K562 (cell line): ENCODE results near the gene EIF4G2. TPM values are rescaled to one million over a fixed set of nuclear protein-coding genes. Genes with fewer than 3 reads are reported as not detected.
A peak's percentile ranks its signal among the peaks of the same experiment; 100 is the strongest.

Experiments
- ATAC-seq: fragments of 200-7000 bp; cut with Tn5 transposase; 3 replicates; pipeline ENCODE4 v1.9.1; 2020; ENCODE audit warnings: moderate library complexity
- BruUV-seq: library from RNA; stranded (reverse); fragments of 400-500 nt; replicated peaks from 2 replicates; lab custom pipeline; 2021; lab: Mats Ljungman, UMichigan
- CTCF ChIA-PET: fragments of 300-600 bp; formaldehyde crosslinking; extraction: SDS; loops from one replicate; lab custom pipeline; 2021; ENCODE audit warnings: low intra/inter-chr PET ratio; lab: Yijun Ruan, JAX
- POLR2A ChIA-PET: fragments of 300-600, 350-650 bp; sonication (Branson Sonifier 250); formaldehyde crosslinking; extraction: SDS; loops from one replicate; lab custom pipeline; 2021; ENCODE audit warnings: antibody characterized with exemption, inconsistent platforms; lab: Yijun Ruan, JAX
- DNase-seq, 4 experiments: peaks; one replicate each; pipeline versions ENCODE4 v3.0.0 to v3.0.0-alpha.2; 2011 to 2018; ENCODE audit warnings: low spot score in 3 of 4, mixed read lengths in 3 of 4; ENCODE audit errors: extremely low read depth in 1 of 4
- FAIRE-seq: peaks from 2 replicates; lab custom pipeline; 2011; peaks lifted over from hg19 to GRCh38; lab: Jason Lieb, UNC
- H2AFZ ChIP-seq: 2 replicates; pipeline ENCODE4 v1.6.0; 2011; ENCODE audit warnings: low read depth, low read length, control low read depth, inconsistent platforms
- H3K27ac ChIP-seq: fragments of 200-600 bp; 3 replicates; pipeline ENCODE4 v1.8.0; 2011; ENCODE audit warnings: low read depth, mild to moderate bottlenecking, control low read depth, inconsistent platforms, low read length, moderate library complexity, mixed read lengths; ENCODE audit errors: extremely low read depth
- H3K27me3 ChIP-seq, 2 experiments: fragments of 300-600 bp in 1 of 2; 2 replicates in 1 of 2; 3 replicates in 1 of 2; pipeline versions ENCODE4 v1.6.0 to v1.8.0; 2011; ENCODE audit warnings: inconsistent platforms in 2 of 2, low read length in 2 of 2, mild to moderate bottlenecking in 1 of 2, mixed read lengths in 1 of 2, moderate library complexity in 1 of 2; ENCODE audit not compliant: control insufficient read depth in 2 of 2, insufficient read depth in 2 of 2
- H3K36me3 ChIP-seq: fragments of 300-600 bp; 3 replicates; pipeline ENCODE4 v1.8.0; 2011; ENCODE audit warnings: mild to moderate bottlenecking, low read length, inconsistent platforms; ENCODE audit not compliant: control insufficient read depth, insufficient read depth
- H3K4me1 ChIP-seq, 2 experiments: fragments of 200-600 bp in 1 of 2; replicated peaks in 1 of 2; 2 replicates in 1 of 2; 3 replicates in 1 of 2; pipeline versions ENCODE4 v1.5.1 to v1.8.0; 2011; ENCODE audit warnings: inconsistent platforms in 2 of 2, low read length in 2 of 2, mild to moderate bottlenecking in 1 of 2, mixed read lengths in 1 of 2, moderate library complexity in 1 of 2; ENCODE audit not compliant: control insufficient read depth in 2 of 2, insufficient read depth in 2 of 2
- H3K4me2 ChIP-seq: 2 replicates; pipeline ENCODE4 v1.6.1; 2011; ENCODE audit warnings: low read length, control low read depth, inconsistent platforms, mixed read lengths; ENCODE audit not compliant: insufficient read depth
- H3K4me3 ChIP-seq: fragments of 200-600 bp; sonication (generic), shearing (Covaris generic); 2 replicates; pipeline ENCODE4 v1.5.1; 2016; ENCODE audit warnings: control low read depth, inconsistent platforms
- H3K79me2 ChIP-seq: fragments of 200-600 bp; 3 replicates; pipeline ENCODE4 v1.8.0; 2011; ENCODE audit warnings: low read length, inconsistent platforms; ENCODE audit not compliant: control insufficient read depth, insufficient read depth
- H3K9ac ChIP-seq, 2 experiments: 2 replicates each; pipeline versions ENCODE4 v1.6.0 to v1.6.1; 2011; ENCODE audit warnings: low read depth in 2 of 2, low read length in 2 of 2, control low read depth in 1 of 2, inconsistent platforms in 1 of 2, mild to moderate bottlenecking in 1 of 2, mixed read lengths in 1 of 2; ENCODE audit not compliant: insufficient read depth in 1 of 2
- H3K9me1 ChIP-seq: one replicate; pipeline ENCODE4 v1.6.0; 2011; ENCODE audit warnings: inconsistent platforms, mild to moderate bottlenecking, low read length, moderate library complexity; ENCODE audit not compliant: control insufficient read depth, insufficient read depth
- H3K9me3 ChIP-seq: replicated peaks from 2 replicates; pipeline ENCODE4 v1.5.1; 2011; ENCODE audit warnings: low read depth, low read length, inconsistent platforms; ENCODE audit not compliant: control insufficient read depth, insufficient read depth
- H4K20me1 ChIP-seq: replicated peaks from 2 replicates; pipeline ENCODE4 v1.6.1; 2011; ENCODE audit warnings: low read length, inconsistent platforms, mixed read lengths; ENCODE audit not compliant: control insufficient read depth, insufficient read depth
- CEBPB ChIP-seq: fragments of 450-650 bp; IDR thresholded peaks from 2 replicates; pipeline ENCODE4 v1.6.1; 2016; ENCODE audit warnings: missing genetic modification characterization, missing compliant biosample characterization
- CHD4 ChIP-seq: fragments of 200-600 bp; sonication (generic); IDR thresholded peaks from 3 replicates; pipeline ENCODE4 v1.6.1; 2012; ENCODE audit warnings: low read depth, mild to moderate bottlenecking, mixed read lengths, low read length, inconsistent platforms; ENCODE audit not compliant: insufficient read depth, insufficient replicate concordance, poor library complexity, severe bottlenecking
- HDAC8 ChIP-seq: fragments of 450-650 bp; IDR thresholded peaks from 2 replicates; pipeline ENCODE4 v1.6.1; 2016; ENCODE audit warnings: mild to moderate bottlenecking, missing genetic modification characterization, moderate library complexity, missing compliant biosample characterization
- IRF2 ChIP-seq: sonication (generic); formaldehyde crosslinking; IDR thresholded peaks from 2 replicates; pipeline ENCODE4 v1.8.1; 2022; ENCODE audit warnings: mild to moderate bottlenecking, missing genetic modification reagents
- MEIS2 ChIP-seq: fragments of 450-650 bp; IDR thresholded peaks from 2 replicates; pipeline ENCODE4 v1.6.1; 2014; ENCODE audit warnings: mild to moderate bottlenecking; ENCODE audit not compliant: partially characterized antibody
- NR4A1 ChIP-seq, 2 experiments: fragments of 250-450 bp in 1 of 2; fragments of 450-650 bp in 1 of 2; sonication (Bioruptor Pico) in 1 of 2; IDR thresholded peaks; 2 replicates each; pipeline versions ENCODE4 v1.4.0 to v1.6.1; 2016 to 2020; ENCODE audit warnings: mild to moderate bottlenecking in 2 of 2, missing compliant biosample characterization in 1 of 2, missing genetic modification characterization in 1 of 2, moderate library complexity in 1 of 2
- SMARCA5 ChIP-seq: fragments of 450-650 bp; IDR thresholded peaks from 2 replicates; pipeline ENCODE4 v1.6.1; 2016
- SOX6 ChIP-seq: fragments of 450-650 bp; IDR thresholded peaks from 2 replicates; pipeline ENCODE4 v1.6.1; 2014; ENCODE audit warnings: mild to moderate bottlenecking
- TAL1 ChIP-seq: fragments of 450-650 bp; IDR thresholded peaks from 2 replicates; pipeline ENCODE4 v1.6.1; 2016; ENCODE audit warnings: mild to moderate bottlenecking
- ZBTB26 ChIP-seq: fragments of 450-650 bp; formaldehyde crosslinking; IDR thresholded peaks from 2 replicates; pipeline ENCODE4 v1.4.0; 2022; ENCODE audit warnings: missing genetic modification characterization
- ZFP36 ChIP-seq: fragments of 150-350 bp; IDR thresholded peaks from 2 replicates; pipeline ENCODE4 v1.6.1; 2018; ENCODE audit warnings: low read length, low read depth; ENCODE audit not compliant: partially characterized antibody
- ZNF75A ChIP-seq: fragments of 450-650 bp; formaldehyde crosslinking; IDR thresholded peaks from 2 replicates; pipeline ENCODE4 v1.4.0; 2020; ENCODE audit warnings: mild to moderate bottlenecking
- ZNF785 ChIP-seq: fragments of 250-450 bp; sonication (Bioruptor Pico); IDR thresholded peaks from 2 replicates; pipeline ENCODE4 v1.4.0; 2020; ENCODE audit warnings: mild to moderate bottlenecking
- ZSCAN32 ChIP-seq: fragments of 450-650 bp; formaldehyde crosslinking; IDR thresholded peaks from 2 replicates; pipeline ENCODE4 v1.4.0; 2020; ENCODE audit warnings: mild to moderate bottlenecking, moderate library complexity
- WGBS: fragments of 100-300 bp; shearing (Covaris generic); methylation state at CpG from one replicate; pipeline ENCODE4 v1.1.6; 2016; ENCODE audit warnings: low coverage, mixed read lengths; ENCODE audit not compliant: insufficient coverage; ENCODE audit errors: missing lambda C conversion rate; 5-methylcytosine and 5-hydroxymethylcytosine counted together
- in situ Hi-C: fragments of 300-500 bp; cut with MboI; formaldehyde crosslinking; loops from 4 replicates; pipeline ENCODE4 v1.15.0; 2018; ENCODE audit warnings: inconsistent platforms, mixed read lengths
- intact Hi-C: fragments of 100-400 bp; cut with micrococcal nuclease; formaldehyde crosslinking; loops from 2 replicates; pipeline ENCODE4 v1.14.2; 2022
- polyA plus RNA-seq, 8 experiments: library from polyadenylated mRNA; depleted of rRNA in 4 of 8; stranded (reverse) in 5 of 8; unstranded in 3 of 8; fragments of >200 nt; fragmentation: Nextera tagmentation in 2 of 8; fragmentation: Illumina TruSeq in 1 of 8; extraction: Ambion mirVana in 2 of 8; extraction: Trizol in 1 of 8; gene quantifications; 2 replicates each; pipeline versions ENCODE4 v1.2.1 to v1.2.3, GENCODE V29; 2011 to 2014; ENCODE audit warnings: inconsistent platforms in 1 of 8, missing spikeins in 1 of 8
- total RNA-seq, 7 experiments: library from RNA; depleted of rRNA in 6 of 7; stranded (reverse); fragments of >200 nt in 6 of 7; fragmentation: Illumina TruSeq in 2 of 7; extraction: Trizol in 2 of 7; gene quantifications; 2 replicates each; pipeline versions ENCODE4 v1.2.1 to v1.2.3, GENCODE V29; 2011 to 2021; ENCODE audit warnings: low replicate concordance in 1 of 7
- TF ChIP-seq, protein P1 (sequence below): sonication (generic); formaldehyde crosslinking; IDR thresholded peaks from 2 replicates; pipeline ENCODE4 v1.8.1; 2023; ENCODE audit warnings: mild to moderate bottlenecking, missing genetic modification reagents
- TF ChIP-seq, protein P2 (sequence below), 2 experiments: fragments of 450-650 bp; IDR thresholded peaks; 2 replicates each; pipeline ENCODE4 v1.6.1; 2018; ENCODE audit warnings: mild to moderate bottlenecking in 2 of 2, low read depth in 1 of 2; ENCODE audit not compliant: partially characterized antibody in 2 of 2

The EIF4G2 gene
- total and polyA plus RNA-seq, 9 of the 15 experiments (the other 6 are each of a cell fraction or from before 2014, with no cell fraction given): 206 to 790 (median 646) TPM

- DNase-seq: peak in 2 of 4 experiments; percentile 50 to 53
- ChIA-PET CTCF (no interaction called here), POLR2A (interaction anchor here (0.8 to 2.2 kb wide), 2 partner anchors 14 kb away, joined by 3 to 15 read pairs; partner anchors contain the start of gene EIF4G2)
- no peaks in the 10 kb centered on the region for H3K9me1 ChIP-seq
- no peaks in the 10 kb centered on the region for H3K36me3 ChIP-seq
- FAIRE-seq: no peak
- H2AFZ ChIP-seq: peak overlapping the region; percentile 95
- in situ Hi-C loops (no loop called here), intact Hi-C loops (no loop called here)
- H3K4me3 ChIP-seq: no peak overlapping the region
- H3K9me3 ChIP-seq: no peaks in the 10 kb centered on the region
- H3K27ac ChIP-seq: peak overlapping the region; percentile 54; the same call in 2 of the 3 replicates
- peaks cover 0 to 26% of the 10 kb centered on the region in 2 experiments; a peak in 4 of 5 replicates for H3K4me1 ChIP-seq
- no peaks in the 10 kb centered on the region for H3K27me3 ChIP-seq
- H3K9ac ChIP-seq: peak overlapping the region; percentile 5 to 42; a peak in 3 of 4 replicates
- no peaks in the 10 kb centered on the region for H4K20me1 ChIP-seq
- BruUV-seq: no TSS peak
- H3K4me2 ChIP-seq: peak overlapping the region; percentile 59; the same call in 1 of the 2 replicates
- no peaks in the 10 kb centered on the region for H3K79me2 ChIP-seq
- WGBS: 26% methylated on average over 2 of the region's 2 CpGs
- ATAC-seq: peak; percentile 80
- TF ChIP-seq TAL1 (peak; percentile 17; the same call in 1 of the 2 replicates), ZFP36 (peak; percentile 12), ZNF75A (CRISPR knock-in tag) (no peak), ZBTB26 (CRISPR knock-in tag) (no peak), ZSCAN32 (CRISPR knock-in tag) (peak; percentile 98), SOX6 (no peak), IRF2 (no peak), HDAC8 (tag) (no peak), MEIS2 (peak; percentile 63), ZNF785 (CRISPR knock-in tag) (no peak), NR4A1 (CRISPR knock-in tag; IDR thresholded peaks at IDR 0.05) (no peak), NR4A1 (tag; IDR thresholded peaks at IDR 0.05) (no peak), CHD4 (no peak), SMARCA5 (no peak), CEBPB (tag) (no peak)
- TF ChIP-seq, protein P1, sequence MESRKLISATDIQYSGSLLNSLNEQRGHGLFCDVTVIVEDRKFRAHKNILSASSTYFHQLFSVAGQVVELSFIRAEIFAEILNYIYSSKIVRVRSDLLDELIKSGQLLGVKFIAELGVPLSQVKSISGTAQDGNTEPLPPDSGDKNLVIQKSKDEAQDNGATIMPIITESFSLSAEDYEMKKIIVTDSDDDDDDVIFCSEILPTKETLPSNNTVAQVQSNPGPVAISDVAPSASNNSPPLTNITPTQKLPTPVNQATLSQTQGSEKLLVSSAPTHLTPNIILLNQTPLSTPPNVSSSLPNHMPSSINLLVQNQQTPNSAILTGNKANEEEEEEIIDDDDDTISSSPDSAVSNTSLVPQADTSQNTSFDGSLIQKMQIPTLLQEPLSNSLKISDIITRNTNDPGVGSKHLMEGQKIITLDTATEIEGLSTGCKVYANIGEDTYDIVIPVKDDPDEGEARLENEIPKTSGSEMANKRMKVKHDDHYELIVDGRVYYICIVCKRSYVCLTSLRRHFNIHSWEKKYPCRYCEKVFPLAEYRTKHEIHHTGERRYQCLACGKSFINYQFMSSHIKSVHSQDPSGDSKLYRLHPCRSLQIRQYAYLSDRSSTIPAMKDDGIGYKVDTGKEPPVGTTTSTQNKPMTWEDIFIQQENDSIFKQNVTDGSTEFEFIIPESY (CRISPR knock-in tag): no peak
- TF ChIP-seq, protein P2, sequence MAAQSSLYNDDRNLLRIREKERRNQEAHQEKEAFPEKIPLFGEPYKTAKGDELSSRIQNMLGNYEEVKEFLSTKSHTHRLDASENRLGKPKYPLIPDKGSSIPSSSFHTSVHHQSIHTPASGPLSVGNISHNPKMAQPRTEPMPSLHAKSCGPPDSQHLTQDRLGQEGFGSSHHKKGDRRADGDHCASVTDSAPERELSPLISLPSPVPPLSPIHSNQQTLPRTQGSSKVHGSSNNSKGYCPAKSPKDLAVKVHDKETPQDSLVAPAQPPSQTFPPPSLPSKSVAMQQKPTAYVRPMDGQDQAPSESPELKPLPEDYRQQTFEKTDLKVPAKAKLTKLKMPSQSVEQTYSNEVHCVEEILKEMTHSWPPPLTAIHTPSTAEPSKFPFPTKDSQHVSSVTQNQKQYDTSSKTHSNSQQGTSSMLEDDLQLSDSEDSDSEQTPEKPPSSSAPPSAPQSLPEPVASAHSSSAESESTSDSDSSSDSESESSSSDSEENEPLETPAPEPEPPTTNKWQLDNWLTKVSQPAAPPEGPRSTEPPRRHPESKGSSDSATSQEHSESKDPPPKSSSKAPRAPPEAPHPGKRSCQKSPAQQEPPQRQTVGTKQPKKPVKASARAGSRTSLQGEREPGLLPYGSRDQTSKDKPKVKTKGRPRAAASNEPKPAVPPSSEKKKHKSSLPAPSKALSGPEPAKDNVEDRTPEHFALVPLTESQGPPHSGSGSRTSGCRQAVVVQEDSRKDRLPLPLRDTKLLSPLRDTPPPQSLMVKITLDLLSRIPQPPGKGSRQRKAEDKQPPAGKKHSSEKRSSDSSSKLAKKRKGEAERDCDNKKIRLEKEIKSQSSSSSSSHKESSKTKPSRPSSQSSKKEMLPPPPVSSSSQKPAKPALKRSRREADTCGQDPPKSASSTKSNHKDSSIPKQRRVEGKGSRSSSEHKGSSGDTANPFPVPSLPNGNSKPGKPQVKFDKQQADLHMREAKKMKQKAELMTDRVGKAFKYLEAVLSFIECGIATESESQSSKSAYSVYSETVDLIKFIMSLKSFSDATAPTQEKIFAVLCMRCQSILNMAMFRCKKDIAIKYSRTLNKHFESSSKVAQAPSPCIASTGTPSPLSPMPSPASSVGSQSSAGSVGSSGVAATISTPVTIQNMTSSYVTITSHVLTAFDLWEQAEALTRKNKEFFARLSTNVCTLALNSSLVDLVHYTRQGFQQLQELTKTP (IDR thresholded peaks at IDR 0.05; ENCODE audit: low read depth in 1 of 2, partially characterized antibody in 2 of 2): peak in 1 of 2 experiments; percentile 83
Measured at GRCh38 chr11:10823152-10823579, 14.4 kb upstream of the EIF4G2 start.
